Ovary (tissue), 3 donors: ENCODE data around the gene BAIAP2L1.
"Not testable (repeated sequence)": the region's sequence is repeated elsewhere in the genome, so short reads cannot be mapped to it uniquely, and the experiment has no call there.

Experiments
- EP300 ChIP-seq: sonication (generic); formaldehyde crosslinking; IDR thresholded peaks from one replicate; pipeline ENCODE4 v1.6.1; 2017; ENCODE audit warnings: antibody characterized with exemption
- POLR2A ChIP-seq: fragments of 450-650 bp; IDR thresholded peaks from one replicate; pipeline ENCODE4 v1.6.1; 2017; ENCODE audit warnings: antibody characterized with exemption, mild to moderate bottlenecking, moderate library complexity
- TF ChIP-seq, protein P1 (sequence below), 3 donors: fragments of 450-650 bp in 2 of 3; fragments of 200-600 bp in 1 of 3; IDR thresholded peaks; one replicate each; pipeline versions ENCODE4 v1.5.1 to v1.8.0; 2016 to 2022; ENCODE audit warnings: antibody characterized with exemption in 3 of 3, mild to moderate bottlenecking in 1 of 3
- donor health status: DM: no; HTN: no; CAD: no.

DNA sequence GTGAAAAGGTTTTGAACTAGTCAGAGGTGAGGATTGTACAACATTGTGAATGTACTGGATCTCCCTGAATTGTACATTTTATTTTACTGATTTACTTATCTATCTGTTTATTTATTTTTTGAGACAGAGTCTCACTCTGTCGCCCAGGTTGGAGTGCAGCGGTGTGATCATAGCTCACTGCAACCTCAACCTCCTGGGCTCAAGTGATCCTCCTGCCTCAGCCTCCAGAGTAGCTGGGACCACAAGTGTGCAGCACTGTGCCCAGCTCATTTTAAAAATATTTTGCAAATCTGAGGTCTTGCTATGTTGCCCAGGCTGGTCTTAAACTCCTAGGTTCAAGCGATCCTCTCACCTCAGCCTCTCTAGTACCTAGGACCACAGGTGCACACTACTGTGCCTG lies 19.1 kb upstream of the BAIAP2L1 start:
- TF ChIP-seq EP300, POLR2A: not testable (repeated sequence)
- TF ChIP-seq, protein P1, sequence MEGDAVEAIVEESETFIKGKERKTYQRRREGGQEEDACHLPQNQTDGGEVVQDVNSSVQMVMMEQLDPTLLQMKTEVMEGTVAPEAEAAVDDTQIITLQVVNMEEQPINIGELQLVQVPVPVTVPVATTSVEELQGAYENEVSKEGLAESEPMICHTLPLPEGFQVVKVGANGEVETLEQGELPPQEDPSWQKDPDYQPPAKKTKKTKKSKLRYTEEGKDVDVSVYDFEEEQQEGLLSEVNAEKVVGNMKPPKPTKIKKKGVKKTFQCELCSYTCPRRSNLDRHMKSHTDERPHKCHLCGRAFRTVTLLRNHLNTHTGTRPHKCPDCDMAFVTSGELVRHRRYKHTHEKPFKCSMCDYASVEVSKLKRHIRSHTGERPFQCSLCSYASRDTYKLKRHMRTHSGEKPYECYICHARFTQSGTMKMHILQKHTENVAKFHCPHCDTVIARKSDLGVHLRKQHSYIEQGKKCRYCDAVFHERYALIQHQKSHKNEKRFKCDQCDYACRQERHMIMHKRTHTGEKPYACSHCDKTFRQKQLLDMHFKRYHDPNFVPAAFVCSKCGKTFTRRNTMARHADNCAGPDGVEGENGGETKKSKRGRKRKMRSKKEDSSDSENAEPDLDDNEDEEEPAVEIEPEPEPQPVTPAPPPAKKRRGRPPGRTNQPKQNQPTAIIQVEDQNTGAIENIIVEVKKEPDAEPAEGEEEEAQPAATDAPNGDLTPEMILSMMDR (IDR thresholded peaks at IDR 0.05): not testable (repeated sequence)
